ENCODE results near the gene COLEC11.

DNA sequence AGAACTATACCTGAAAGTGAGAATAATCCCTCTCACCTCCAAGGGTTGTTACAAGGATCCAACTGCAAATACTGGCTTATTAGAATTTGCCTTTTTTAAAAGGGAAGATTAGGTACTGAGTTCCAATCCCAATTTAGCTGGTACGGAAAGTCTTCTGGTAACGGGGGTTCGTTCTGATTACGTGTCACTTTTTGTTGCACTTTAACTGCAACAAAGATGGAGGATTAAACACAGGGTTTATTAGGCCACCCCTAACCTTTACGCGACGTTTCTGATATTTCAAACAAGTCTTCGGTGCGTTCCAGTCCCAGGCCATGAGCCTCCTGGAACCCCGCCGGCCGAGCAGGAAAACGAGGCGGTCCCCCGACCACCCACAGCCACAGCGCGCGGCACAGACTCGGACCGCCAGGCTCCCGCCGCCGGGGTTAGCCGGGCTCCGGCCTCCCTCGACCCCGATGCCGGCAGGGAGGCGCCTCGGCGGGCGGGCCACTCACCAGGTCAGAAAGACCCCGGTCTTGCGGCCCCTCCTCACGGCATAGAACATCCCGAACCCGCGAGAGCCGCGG lies 37.2 kb upstream of the COLEC11 start:
- no peak for TF ChIP-seq POLR2A (IDR thresholded peaks at IDR 0.05)
- TF ChIP-seq, protein P1, sequence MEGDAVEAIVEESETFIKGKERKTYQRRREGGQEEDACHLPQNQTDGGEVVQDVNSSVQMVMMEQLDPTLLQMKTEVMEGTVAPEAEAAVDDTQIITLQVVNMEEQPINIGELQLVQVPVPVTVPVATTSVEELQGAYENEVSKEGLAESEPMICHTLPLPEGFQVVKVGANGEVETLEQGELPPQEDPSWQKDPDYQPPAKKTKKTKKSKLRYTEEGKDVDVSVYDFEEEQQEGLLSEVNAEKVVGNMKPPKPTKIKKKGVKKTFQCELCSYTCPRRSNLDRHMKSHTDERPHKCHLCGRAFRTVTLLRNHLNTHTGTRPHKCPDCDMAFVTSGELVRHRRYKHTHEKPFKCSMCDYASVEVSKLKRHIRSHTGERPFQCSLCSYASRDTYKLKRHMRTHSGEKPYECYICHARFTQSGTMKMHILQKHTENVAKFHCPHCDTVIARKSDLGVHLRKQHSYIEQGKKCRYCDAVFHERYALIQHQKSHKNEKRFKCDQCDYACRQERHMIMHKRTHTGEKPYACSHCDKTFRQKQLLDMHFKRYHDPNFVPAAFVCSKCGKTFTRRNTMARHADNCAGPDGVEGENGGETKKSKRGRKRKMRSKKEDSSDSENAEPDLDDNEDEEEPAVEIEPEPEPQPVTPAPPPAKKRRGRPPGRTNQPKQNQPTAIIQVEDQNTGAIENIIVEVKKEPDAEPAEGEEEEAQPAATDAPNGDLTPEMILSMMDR (IDR thresholded peaks at IDR 0.05): no peak
